ENCODE results near the gene SNN.

The SNN gene

DNA sequence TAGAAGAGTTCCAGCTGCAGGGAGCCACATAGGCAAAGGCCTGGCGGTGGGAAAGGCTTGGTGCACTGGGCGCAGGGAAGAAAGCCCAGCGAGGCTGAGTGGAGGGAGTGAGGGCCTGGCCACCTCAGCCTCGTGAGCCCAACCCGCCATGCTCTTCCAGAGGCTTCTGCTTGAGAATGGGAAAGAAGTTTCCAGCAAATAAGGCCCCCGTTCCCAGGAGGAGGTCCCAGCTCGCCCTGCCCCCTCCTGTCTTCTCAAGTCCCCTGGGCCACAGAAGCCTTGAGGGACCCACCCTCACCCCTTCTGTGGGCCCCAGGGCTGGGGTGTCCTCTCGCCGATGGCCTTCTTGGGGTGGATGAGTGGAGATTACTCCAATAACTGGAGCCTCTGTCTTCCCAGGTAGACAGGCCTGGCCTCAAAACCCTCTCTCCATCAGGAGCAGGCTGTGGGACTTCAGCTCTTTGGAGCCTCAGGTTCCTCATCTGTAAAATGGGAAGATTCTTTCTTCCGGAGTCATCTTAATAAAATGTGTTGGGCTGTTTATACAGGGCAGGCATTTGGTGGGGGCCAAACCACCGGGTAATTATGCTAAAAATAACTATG, 933 bp upstream of the SNN start:
- DNase-seq (ENCODE audit: low spot score) = no peak

DNA sequence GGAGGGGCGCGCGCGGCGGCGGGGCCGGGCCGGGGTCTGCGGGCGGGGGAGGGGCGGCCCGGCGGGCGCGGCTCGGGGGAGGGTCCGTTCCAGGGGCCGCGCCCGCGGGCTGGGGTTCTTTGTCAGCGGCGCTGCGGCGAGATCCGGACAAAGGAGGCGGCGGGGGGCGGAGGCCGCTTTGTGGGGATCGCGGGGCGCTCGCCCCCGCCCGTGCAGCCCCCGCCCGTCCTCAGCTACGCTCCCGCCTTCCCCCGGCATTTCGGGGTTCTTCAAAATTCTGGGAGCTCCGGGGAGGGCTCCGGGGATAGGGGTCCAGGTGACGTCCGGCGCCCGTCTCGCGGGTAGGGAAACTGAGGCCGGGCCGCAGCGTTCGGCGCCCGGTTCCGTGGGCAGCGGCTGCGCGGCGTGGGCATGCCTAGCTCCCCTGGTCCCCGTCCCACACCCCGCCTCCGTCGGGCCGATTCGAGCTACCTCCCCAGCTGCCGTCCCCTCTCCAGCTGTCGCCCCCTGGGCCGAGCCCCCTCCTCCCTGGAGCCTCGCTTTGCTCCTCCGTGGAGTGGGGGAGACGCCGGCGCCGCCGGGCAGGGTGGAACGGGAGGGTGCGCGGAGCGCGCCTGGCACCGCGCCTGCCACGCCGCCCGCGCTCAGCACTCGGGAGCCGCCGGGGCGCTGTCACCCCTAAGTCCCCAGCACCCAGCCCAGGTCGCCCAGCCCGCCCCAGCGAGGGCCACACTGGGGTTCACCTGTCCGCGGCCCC, 546 bp downstream of the SNN start:
- no peak for DNase-seq (ENCODE audit: low spot score)

DNA sequence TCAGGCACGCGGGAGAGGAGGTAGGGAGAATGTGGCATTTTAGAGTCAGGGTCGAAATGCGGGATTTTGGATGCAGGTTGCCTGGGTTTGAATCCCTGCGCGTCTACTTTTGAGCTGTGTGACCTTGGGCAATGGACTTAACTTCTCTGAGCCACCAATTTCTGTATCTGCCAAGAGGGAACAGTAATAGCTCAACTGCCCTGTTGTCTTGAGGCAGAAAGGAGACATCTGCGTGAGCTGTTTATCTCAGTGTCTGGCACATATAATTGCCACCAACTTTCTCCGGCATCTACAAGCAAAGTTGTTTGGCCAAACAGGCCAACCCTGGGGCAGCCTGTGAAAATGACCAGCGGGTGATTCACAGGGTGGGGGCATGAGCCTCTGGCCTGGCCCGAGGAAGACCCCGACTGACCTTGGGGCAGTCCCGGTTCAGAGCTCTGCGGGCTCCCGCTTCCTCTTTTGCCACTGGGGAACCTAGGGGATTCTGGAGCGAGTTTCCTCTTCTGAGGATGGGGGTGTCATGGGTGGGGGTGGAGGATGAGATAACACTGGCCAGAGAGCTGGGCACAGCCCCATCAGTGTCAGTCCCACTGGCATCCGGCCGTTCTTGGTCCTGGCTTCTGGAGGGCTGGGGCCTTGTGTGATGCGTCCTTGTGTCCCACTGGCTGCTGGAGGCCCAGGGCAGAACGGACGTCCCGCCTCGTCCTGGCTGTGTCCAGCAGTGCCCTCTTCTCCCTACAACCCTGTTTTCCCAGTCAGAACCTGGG, 1.3 kb downstream of the SNN start:
- DNase-seq (ENCODE audit: low spot score) = no peak

DNA sequence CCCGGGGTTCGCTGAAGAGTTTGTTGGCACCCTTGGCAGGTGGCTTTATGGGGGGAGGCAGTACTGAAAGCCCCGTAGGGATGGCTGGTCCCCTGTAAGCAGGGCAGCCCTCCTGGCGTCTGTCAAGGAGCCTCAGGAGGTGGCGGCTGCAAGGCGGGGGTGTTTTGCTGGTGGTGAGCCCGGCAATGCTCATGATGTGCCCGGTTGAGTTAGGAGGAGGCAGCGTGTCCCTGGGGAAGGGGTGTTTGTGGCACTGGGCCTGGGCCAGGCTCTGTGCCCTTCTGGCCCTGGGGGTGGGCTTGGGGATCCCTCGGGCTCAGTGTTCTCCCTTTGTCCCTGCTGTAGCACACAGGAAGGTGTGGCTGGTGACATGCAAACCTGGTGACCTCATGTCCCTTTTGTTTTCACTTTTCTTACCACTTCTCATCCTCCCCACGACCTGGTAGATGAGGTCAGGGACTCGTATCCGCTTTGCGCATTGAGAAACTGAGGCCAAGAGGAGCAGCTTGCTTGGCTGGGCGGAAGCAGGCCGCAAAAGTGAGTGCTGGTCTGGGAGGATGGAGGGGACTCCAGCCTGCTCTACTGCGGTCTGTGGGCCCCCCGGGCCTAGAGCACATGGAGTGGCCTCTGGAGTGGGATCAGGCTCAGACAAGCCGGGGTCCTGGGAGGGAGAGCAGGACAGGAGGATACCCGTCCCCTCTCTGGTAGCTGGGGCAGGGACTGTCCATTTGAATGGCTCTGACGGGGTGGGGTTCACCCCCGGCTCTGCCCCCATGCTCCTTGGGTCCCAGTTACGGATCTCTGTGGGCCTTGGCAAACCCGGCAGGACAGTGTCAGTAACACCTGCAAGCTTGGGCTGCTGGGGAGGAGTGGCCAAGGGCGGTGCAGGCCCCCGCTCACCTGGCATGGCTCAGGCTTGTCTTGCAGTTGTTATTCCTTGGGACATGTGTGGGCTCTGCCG, 2.2 kb downstream of the SNN start:
- DNase-seq (ENCODE audit: low spot score) = no peak

DNA sequence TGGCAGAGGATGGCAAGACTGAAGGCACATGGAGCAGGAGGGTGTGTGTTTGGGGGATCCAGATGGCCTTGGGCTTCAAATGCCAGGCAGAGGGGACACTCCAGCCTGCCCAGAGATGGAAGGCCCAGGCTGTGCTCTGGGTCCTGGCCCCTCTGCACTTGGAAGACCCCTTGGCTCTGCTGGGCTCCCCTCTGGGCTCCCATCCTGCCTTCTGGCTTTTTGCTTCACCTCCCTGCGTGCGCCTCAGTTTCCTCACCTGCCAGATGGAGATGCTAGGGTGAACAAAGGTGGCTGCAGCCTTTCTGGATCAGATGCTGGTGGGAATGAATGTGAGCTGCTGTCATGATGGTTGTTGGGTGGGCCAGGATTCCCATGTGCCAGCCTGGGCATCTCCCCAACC, 3.0 kb downstream of the SNN start:
- DNase-seq (ENCODE audit: low spot score) = no peak

DNA sequence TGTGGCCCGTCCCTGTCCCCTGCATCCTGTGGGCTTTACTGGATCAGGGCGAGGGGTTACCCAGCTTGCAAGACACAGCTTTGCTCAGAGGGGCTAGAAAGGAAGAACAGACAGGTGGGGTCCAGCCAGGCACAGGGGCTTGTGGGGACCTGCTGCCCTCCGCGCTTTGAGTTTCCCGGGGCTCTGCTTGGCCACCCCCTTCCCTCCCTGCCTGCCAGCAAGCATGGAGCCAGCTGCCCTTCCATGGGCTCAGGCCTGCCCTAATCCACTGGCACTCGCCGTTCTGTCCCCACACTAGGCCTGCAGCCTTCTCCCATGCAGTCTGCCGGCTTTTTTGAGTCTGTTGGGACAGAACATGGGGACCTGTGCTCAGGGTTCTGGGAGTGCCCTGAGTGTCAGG, 3.4 kb downstream of the SNN start:
- no peak for DNase-seq (ENCODE audit: low spot score)

DNA sequence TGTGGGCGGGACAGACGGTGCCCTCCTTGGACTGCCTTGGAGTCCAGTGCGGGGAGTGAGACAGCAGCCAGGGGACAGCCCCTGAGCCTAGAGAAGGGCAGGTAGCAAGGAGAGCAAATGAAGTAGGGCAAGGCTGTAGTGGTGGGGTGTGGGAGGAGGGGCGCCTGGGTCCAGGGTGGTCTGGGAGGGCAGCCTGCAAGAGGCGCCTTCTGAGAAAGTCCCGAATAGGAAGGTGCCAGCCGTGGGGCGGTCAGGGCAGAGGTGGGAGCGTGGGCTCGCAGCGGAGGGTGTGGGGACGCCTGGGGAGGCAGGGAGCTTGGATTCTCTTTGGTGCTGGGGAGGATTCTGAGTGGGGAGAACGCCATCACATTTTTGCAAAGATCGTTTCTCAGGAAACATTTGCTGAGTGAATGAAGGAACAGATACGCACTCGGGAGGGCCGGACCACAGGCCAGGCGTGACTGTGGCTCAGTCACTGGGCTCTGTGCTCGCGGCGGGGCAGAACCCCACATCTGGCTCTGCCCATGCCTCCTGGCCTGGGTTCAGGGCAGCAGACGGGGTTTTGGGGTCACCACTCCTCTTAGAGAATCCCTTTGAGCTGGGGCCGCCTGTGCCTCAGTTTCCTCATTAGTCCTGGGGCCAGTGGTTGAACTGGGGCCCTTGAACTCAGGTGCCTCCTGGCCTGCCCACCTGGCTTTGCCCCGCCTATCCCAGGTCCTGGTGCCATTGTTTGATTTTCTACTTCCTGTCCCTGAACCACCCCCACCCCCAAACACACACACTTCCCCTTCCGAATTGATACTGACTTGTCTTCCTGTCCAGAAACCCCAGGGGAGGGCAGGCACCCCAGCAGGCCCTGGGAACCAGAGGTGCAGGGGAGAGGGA, 4.2 kb downstream of the SNN start:
- DNase-seq (ENCODE audit: low spot score) = no peak

DNA sequence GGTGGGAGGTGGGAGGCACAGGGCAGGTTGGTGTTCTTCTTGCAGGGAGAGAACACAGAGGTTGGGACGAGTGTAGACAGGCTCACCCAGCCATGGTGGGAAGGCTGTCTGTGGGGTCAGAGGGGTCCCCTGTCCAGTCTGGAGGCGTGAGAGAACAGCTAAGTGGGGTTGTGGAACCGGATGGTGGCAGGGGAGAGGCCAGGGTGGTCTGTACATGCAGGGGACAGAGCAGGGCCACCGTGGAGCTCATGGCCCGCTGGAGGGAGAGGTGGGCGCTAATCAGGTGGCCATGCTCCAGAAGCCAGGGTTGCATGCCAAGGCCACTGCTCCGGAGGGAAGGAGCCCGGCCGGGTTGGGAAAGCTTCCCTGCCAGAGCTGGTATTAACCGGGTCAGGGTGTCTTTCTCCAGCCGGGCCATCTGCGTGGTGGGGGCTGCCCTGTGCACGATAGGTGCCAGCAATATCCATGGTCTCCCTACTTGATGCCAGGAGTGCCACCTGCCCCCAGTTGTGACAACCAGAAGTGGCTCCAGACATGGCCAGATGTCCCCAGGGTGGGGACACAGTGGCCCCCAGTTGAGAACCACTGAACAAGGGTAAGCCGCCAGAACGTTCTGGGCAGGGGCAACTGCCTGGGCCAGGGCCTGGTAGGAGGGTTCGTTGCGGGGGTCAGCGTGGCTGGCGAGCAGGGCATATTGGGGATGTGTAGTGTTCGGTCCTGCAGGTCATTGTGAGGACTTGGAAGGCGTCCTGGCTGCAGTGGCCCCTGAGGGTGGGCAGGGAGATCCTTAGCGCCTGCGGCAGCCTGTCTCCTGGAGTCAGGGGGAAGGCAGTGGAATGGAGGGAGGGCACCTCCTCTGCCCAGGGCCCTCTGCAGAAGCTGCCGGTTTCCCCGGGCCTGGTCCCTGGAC, 5.1 kb downstream of the SNN start:
- no peak for DNase-seq (ENCODE audit: low spot score)

DNA sequence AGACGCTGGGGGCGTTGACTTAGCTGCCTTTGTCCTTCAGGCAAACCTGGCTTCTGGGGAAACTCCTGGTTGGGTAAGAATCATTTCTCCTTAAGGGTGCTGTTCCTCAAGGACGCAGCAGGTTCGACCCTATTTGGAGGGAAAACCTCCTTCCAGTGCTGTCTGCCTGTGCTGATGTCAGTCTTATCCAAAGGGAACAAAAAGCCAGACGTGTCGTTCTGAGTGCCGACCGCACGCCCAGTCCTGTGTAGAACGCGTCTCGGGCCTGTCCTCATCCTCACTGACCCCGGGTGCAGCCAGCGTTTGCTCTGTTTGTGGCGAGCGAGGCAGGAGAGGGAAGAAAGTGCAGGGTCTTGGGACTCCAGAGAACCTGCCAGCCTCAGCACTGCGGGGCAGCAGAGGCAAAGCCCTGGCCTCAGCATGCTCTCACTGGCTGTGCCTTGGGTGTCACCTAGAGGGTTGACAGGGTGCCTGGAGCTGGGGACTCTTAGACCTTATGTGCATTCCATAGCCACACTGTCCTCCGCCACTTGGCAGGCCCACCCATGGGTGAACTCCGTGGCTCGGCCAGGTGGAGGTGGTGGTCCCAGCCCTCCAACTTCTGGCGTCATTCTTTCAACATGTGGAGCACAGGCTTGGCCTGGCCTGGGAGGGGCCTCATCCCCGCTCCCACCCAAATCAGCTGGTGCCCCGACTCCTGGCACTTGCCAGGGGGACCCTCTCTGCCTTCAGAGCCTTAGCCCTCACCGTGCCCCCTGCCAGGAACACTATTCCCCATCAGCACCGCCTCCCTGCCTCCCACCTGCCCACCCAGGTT, 6.0 kb downstream of the SNN start:
- DNase-seq (ENCODE audit: low spot score) = no peak

DNA sequence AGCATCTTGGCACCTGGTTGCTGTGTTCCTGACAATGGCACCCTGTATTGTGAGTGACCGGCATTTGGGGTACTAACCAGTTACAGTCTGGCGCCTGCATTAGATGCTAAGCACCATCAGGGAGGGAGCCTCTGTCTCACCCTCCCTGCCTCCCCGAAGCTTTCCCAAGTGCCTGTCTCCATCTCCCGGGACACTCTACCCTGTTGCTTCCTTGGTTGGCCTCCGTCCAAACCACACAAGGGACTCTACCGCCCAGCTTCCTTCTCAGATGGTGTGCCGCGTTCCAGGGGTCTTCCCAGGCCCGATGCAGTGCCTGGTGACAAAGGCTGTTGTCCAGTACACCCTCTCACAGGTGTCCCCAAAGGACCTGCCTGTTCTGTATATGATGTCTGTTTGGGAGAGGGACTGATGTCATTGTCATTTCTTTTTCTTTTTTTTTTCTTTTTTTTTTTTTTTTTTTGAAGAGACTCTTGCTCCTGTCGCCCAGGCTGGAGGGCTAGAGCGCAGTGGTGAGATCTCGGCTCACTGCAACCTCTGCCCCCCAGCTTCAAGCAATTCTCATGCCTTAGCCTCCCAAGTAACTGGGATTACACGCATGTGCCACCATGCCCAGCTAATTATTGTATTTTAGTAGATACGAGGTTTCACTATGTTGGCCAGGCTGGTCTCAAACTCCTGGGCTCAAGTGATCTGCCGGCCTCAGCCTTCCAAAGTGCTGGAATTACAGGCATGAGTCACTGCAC, 6.7 kb downstream of the SNN start:
- no peak for DNase-seq (ENCODE audit: low spot score)

DNA sequence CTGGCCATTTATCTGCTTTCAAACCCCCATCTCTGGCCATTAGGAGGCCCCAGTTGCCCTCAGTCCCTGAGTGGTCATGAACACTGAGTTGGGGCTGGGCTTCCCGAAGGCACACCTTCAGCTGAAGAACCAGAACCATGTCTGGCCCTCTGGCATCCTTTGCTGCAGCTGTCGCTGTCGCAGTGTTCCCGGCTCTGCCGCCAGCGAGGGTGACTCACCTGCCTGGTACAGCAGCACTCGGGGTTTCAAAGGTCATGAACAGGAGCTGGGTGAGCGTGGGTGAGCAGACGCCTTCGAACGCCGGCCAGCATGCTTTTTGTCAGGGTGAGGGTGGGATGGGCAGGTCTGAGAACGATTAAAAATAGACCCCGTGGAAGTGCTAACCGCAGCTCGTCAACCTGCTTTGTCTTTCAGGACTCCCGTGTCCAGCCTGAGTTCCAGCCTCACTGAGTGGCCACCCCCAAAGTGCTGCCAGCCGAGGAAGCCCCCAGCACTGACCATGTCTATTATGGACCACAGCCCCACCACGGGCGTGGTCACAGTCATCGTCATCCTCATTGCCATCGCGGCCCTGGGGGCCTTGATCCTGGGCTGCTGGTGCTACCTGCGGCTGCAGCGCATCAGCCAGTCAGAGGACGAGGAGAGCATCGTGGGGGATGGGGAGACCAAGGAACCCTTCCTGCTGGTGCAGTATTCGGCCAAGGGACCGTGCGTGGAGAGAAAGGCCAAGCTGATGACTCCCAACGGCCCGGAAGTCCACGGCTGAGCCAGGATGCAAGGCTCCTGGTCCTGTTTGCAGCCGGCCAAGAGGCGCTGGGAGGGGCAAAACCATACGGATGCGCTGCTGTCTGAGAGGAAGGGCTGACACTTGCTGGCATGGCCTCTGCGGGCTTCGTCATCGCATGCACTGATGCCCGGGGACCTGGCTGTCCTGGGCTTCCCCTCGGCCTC, 7.6 kb downstream of the SNN start:
- no peak for DNase-seq (ENCODE audit: low spot score)

DNA sequence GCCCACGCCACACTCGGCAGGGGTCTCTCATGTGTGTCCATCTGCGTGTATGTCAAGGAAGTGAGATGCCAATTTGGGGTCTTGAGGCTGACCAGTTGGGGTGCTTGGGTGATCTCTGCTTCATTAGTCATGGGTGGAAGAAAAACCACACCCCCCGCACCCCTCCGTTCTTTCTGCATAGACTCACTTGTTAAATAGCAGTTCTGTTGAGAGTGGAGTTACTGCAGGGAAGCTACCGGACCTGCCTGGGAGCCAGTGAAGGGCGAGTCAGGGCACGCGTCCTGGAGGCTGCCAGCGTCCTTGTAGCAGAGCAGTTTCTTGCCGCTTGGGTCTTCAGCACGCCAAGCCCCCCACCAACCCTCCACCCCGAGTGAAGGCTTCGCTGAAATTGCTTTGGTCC, 8.5 kb downstream of the SNN start:
- DNase-seq (ENCODE audit: low spot score) = no peak

DNA sequence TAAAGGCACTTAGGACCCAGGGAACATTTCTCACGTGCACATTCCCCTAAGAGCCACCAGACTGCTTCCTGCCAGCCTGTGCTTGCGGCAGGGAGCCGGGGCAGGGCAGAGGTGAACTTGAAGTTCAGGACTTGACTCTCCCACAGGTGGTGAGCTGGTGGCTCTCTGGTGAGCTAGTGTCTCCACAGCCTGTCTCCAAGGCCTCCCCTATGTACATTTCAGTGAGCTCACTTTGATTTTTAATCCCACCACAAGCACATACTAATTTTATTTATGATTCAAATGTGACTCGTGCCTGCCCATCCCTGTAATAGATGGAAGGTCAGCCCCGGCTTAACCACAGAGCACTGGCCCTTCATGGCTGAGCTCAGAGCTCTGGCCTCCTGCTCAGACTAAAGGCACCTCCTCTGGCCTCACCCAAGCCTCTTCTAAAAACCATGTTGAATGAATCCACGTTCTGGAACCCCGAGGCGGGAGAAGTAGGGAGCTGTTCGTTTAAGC, 9.2 kb downstream of the SNN start:
- DNase-seq (ENCODE audit: low spot score) = no peak

DNA sequence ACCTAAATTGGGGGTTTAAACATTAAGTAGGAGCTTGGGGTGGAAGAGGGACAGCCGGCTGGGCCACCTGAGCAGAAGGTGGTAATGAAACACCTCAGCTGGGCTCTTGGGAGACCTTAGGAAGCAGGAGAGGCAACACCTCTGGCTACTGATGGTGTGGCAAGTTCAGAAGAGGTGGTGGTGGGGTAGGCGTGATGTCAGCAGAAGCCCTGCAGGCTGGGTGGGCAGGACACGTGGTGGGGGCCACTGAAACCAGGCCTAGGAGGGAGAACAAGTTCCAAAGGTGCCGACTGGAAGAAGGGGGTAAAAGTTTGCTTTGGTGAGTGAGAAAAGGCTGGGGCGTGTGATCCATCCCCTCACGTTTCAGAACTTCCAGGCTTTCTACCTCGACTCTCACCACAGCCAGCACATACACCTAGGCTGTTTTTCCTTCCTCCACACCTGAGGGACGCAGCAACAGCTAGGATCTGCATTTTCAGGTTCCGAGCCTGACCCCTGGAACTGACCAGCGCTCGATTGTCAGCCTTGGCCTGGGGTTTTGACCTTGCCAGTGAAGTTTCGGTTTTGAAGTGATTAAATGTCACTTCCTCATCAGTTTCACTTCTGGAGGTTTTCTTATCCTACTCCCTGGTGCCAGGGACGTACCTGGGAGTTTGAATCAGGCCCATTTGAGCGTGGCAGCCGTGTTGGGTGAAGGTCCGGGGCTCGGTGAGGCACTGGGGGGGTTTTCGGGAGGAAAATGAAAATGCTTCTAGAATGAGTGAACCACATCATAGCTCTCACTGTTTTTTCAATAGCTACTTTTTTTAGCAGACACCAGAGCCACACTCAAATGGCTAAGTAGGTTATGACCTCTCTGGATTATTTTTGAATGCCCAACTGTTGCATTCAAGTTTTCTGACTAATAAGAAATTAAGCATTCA, 10.0 kb downstream of the SNN start:
- DNase-seq (ENCODE audit: low spot score) = no peak

DNA sequence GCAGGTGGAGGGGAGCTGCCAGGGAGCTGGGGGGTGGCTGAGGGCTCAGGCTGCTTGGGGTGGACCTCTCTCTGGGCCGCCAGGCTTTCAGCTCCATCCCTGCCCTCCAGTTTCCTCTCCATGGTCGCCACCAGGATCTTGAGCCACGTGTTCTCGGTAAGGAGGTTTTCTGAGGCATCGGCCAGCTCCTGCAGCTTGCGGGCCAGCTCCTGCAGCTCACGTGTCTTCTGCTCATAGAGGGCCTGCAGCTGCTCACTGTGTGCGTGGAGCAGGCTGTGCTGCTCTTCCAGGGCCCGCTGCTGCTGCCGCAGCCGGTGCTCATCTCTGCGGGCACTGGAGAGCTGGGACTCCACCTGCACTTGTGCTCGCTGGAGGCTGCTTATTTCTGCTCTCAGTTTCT, 11.0 kb downstream of the SNN start:
- DNase-seq (ENCODE audit: low spot score) = no peak
